ENCODE results near the gene LINC00237. TPM values are rescaled to one million over a fixed set of nuclear protein-coding genes. Genes with fewer than 3 reads are reported as not detected.

The LINC00237 gene
- total and polyA plus RNA-seq, 4 experiments from 2014 or later = not detected

DNA sequence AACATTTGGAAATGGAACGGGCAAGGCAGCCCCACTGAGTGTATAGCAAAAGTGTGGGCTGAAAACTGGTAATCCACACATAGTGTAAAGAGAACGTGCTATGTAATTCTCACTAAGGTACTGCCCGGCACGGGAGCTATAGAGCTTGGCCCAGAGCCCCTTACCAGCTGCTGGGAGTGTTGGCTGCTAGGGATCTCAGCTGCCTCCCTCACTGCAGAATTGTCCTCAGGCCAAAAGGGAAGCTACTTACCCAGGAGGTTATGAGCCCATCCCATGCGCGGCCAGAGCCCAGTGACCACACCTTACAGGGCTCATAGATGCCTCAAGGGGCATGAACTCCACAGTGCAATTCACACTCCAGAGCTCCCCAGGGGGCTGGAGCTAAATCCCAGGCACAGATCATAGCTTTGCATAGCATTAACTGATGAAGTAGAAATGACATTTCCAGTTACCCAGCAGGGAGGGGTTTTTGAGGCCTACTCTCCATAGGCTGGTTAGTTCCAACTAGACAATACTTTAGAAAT, 56.8 kb downstream of the LINC00237 start:
- ChIA-PET CTCF (ENCODE audit: partially characterized antibody) (interaction anchor here (1.0 to 4.2 kb wide), 8 partner anchors 9 to 456 kb away, joined by 3 to 35 read pairs (median 6); partner anchors contain the start of gene KIZ), POLR2A (ENCODE audit: partially characterized antibody) (no interaction called here)
- intact Hi-C loops (cut with micrococcal nuclease) = no loop called here
- Histone ChIP-seq H3K4me3 (ENCODE audit: low read length in 2 of 2) (no peak overlapping the region), H3K9me3 (ENCODE audit: control insufficient read depth in 1 of 2, low read length in 2 of 2) (no peaks in the 10 kb centered on the region), H3K4me1 (ENCODE audit: insufficient read depth, low read length) (no peaks in the 10 kb centered on the region), H3K36me3 (ENCODE audit: insufficient read depth, low read length) (no peaks in the 10 kb centered on the region), H3K27me3 (ENCODE audit: insufficient read depth, low read length) (no peaks in the 10 kb centered on the region), H3K27ac (ENCODE audit: low read depth, low read length) (no peak overlapping the region)
- Mint-ChIP-seq H3K4me3 (no peak overlapping the region), H3K27ac (no peak overlapping the region), H3K4me1 (no peaks in the 10 kb centered on the region), H3K27me3 (peaks cover 17 to 36% of the 10 kb centered on the region in 2 donors), H3K9me3 (no peaks in the 10 kb centered on the region), H3K36me3 (no peaks in the 10 kb centered on the region)
- no peak for DNase-seq

DNA sequence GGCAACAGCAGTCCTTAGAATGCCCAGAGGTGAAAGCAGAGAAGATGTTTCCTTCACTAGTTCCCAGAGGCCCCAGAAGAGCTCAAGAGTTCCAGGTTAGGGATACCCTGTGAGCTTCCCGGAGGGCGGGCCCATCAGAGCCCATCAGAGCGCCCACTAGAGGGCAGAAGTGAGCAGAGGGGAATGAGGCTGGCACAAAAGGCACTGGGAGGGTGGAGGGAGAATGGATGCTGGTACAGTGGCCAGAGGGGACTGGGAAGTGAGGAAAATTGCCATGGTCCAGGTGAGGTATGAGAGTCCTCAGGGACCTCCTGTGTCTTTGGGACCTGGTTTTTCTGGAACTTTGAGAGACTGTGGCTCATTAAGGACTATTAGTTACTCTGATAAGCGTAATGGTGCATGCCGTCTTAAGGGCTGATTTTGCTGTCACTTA, 57.3 kb downstream of the LINC00237 start:
- Mint-ChIP-seq H3K9me3 (no peaks in the 10 kb centered on the region), H3K36me3 (no peaks in the 10 kb centered on the region), H3K27me3 (peaks cover 17 to 36% of the 10 kb centered on the region in 2 donors), H3K4me3 (no peak overlapping the region), H3K4me1 (no peaks in the 10 kb centered on the region), H3K27ac (no peak overlapping the region)
- Histone ChIP-seq H3K9me3 (ENCODE audit: control insufficient read depth in 1 of 2, low read length in 2 of 2) (no peaks in the 10 kb centered on the region), H3K4me3 (ENCODE audit: low read length in 2 of 2) (no peak overlapping the region), H3K36me3 (ENCODE audit: insufficient read depth, low read length) (no peaks in the 10 kb centered on the region), H3K4me1 (ENCODE audit: insufficient read depth, low read length) (no peaks in the 10 kb centered on the region), H3K27me3 (ENCODE audit: insufficient read depth, low read length) (no peaks in the 10 kb centered on the region), H3K27ac (ENCODE audit: low read depth, low read length) (no peak overlapping the region)
- CTCF ChIA-PET (ENCODE audit: partially characterized antibody) = interaction anchor here (0.7 to 4.2 kb wide), 20 partner anchors 9 to 458 kb away, joined by 3 to 35 read pairs (median 4); partner anchors contain the start of gene KIZ
- POLR2A ChIA-PET (ENCODE audit: partially characterized antibody) = no interaction called here
- intact Hi-C loops (cut with micrococcal nuclease) = loop anchor here (1.0 kb wide), 1 partner anchor 456 kb away; no protein-coding TSS in a partner anchor
- DNase-seq = peak; percentile 5 to 39 (median 23)

GRCh38 chr20:21047981-21048380, 58.2 kb downstream of the LINC00237 start:
- Mint-ChIP-seq H3K9me3 (no peaks in the 10 kb centered on the region), H3K4me1 (no peaks in the 10 kb centered on the region), H3K4me3 (no peak overlapping the region), H3K27ac (no peak overlapping the region), H3K36me3 (no peaks in the 10 kb centered on the region), H3K27me3 (peaks cover 17 to 30% of the 10 kb centered on the region in 2 donors)
- CTCF ChIA-PET (ENCODE audit: partially characterized antibody) = interaction anchor here (0.6 to 4.2 kb wide), 15 partner anchors 11 to 459 kb away, joined by 3 to 35 read pairs (median 4); partner anchors contain the start of gene KIZ
- no peak overlapping the region for H3K27ac ChIP-seq (ENCODE audit: low read depth, low read length)
- intact Hi-C loops (cut with micrococcal nuclease) = loop anchor here (1.0 kb wide), 1 partner anchor 457 kb away; no protein-coding TSS in a partner anchor
- no peak overlapping the region for H3K4me3 ChIP-seq (ENCODE audit: low read length in 2 of 2)
- no peaks in the 10 kb centered on the region for H3K27me3 ChIP-seq (ENCODE audit: insufficient read depth, low read length)
- H3K36me3 ChIP-seq (ENCODE audit: insufficient read depth, low read length) = no peaks in the 10 kb centered on the region
- POLR2A ChIA-PET (ENCODE audit: partially characterized antibody) = no interaction called here
- no peaks in the 10 kb centered on the region for H3K4me1 ChIP-seq (ENCODE audit: insufficient read depth, low read length)
- DNase-seq = no peak
- H3K9me3 ChIP-seq (ENCODE audit: control insufficient read depth in 1 of 2, low read length in 2 of 2) = no peaks in the 10 kb centered on the region

DNA sequence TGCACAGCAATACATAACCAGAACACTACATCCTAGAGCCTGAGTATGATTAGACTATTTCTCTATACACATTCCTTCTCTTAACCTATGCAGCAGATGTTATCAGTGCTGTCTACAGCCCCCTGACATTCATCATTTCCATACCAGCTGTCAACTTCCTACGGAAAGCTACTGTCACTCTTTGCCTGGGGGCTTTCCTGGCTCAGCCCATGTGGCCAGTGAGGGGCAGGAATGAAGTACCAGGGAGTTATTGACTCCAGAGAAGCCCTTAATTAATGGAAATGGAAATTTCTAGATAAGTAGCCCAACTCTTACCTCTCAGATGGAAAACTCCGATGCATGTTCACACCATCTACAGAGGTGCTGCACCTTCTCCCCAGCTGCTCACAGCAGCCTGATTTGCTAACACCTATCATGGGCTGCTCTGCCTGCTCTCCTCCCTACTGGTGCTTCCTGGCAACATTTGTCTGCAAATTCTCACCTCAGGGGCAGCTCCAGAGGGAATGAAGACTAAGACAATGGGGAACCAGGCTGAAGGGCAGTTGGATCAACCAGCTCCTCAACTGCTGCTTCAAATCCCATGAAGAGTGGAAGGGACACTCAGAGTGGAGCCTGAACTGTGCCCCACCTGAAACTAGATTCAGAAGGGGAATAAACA, 59.6 kb downstream of the LINC00237 start:
- Histone ChIP-seq H3K27ac (ENCODE audit: low read depth, low read length) (no peak overlapping the region), H3K27me3 (ENCODE audit: insufficient read depth, low read length) (no peaks in the 10 kb centered on the region), H3K36me3 (ENCODE audit: insufficient read depth, low read length) (no peaks in the 10 kb centered on the region), H3K4me3 (ENCODE audit: low read length in 2 of 2) (no peak overlapping the region), H3K9me3 (ENCODE audit: control insufficient read depth in 1 of 2, low read length in 2 of 2) (no peaks in the 10 kb centered on the region), H3K4me1 (ENCODE audit: insufficient read depth, low read length) (no peaks in the 10 kb centered on the region)
- Mint-ChIP-seq H3K4me3 (no peak overlapping the region), H3K27me3 (peaks cover 8 to 22% of the 10 kb centered on the region in 2 donors), H3K4me1 (no peaks in the 10 kb centered on the region), H3K27ac (no peak overlapping the region), H3K36me3 (no peaks in the 10 kb centered on the region), H3K9me3 (no peaks in the 10 kb centered on the region)
- intact Hi-C loops (cut with micrococcal nuclease) = no loop called here
- no peak for DNase-seq
- ChIA-PET POLR2A (ENCODE audit: partially characterized antibody) (no interaction called here), CTCF (ENCODE audit: partially characterized antibody) (interaction anchor here (0.9 to 4.2 kb wide), 4 partner anchors 12 to 459 kb away, joined by 3 to 35 read pairs (median 10); partner anchors contain the start of gene KIZ)

Other genes starting within 250 kb of the LINC00237 start
- 10 to 100 TPM; 33.7 to 46.3 TPM for gene KIZ, start 19.7 kb upstream of the LINC00237 start, total RNA-seq
- gene KIZ, start 19.7 kb upstream of the LINC00237 start, polyA plus RNA-seq = 10 to 100 TPM; 15.9 to 17.0 TPM
- 10 to 100 TPM; 52.8 to 56.3 TPM for gene XRN2, start 197.0 kb upstream of the LINC00237 start, total RNA-seq
- gene XRN2, start 197.0 kb upstream of the LINC00237 start, polyA plus RNA-seq = 10 to 100 TPM; 72.9 to 80.3 TPM